H1 (cell line): ENCODE results near the gene C2CD4B. TPM values are rescaled to one million over a fixed set of nuclear protein-coding genes. Genes with fewer than 3 reads are reported as not detected.

ENCODE experiments used
- CTCF ChIA-PET: fragments of 300-600 bp; sonication (Branson Sonifier 250); formaldehyde crosslinking; loops from one replicate; lab custom pipeline; 2021; ENCODE audit not compliant: partially characterized antibody; lab: Charles Lee
- POLR2A ChIA-PET: fragments of 300-600 bp; sonication (Branson Sonifier 250); formaldehyde crosslinking; loops from one replicate; lab custom pipeline; 2021; ENCODE audit warnings: inconsistent platforms; ENCODE audit not compliant: partially characterized antibody; lab: Charles Lee
- DNase-seq, 2 experiments: peaks; one replicate each; pipeline versions ENCODE4 v3.0.0 to v3.0.0-alpha.2; 2010 to 2022; ENCODE audit warnings: low spot score in 2 of 2, low read depth in 1 of 2, mixed read lengths in 1 of 2
- FAIRE-seq: peaks from 2 replicates; lab custom pipeline; 2011; peaks lifted over from hg19 to GRCh38; lab: Jason Lieb, UNC
- H2AFZ ChIP-seq: 2 replicates; pipeline ENCODE4 v1.8.1; 2012; ENCODE audit warnings: low read length, inconsistent platforms
- H2AK5ac ChIP-seq: 2 replicates; pipeline ENCODE4 v1.6.1; 2013; ENCODE audit warnings: low read depth, low read length
- H2BK120ac ChIP-seq: replicated peaks from 2 replicates; pipeline ENCODE3; 2013; ENCODE audit warnings: low read depth, low read length, inconsistent platforms
- H2BK12ac ChIP-seq: 2 replicates; pipeline ENCODE4 v1.6.1; 2013; ENCODE audit warnings: low read depth, low read length
- H2BK15ac ChIP-seq: 2 replicates; pipeline ENCODE4 v1.6.1; 2013; ENCODE audit warnings: low read length
- H2BK20ac ChIP-seq: 2 replicates; pipeline ENCODE4 v1.6.1; 2013; ENCODE audit warnings: low read length
- H2BK5ac ChIP-seq: 2 replicates; pipeline ENCODE4 v1.6.1; 2013; ENCODE audit warnings: low read depth, low read length
- H3K14ac ChIP-seq: 2 replicates; pipeline ENCODE4 v1.6.1; 2013; ENCODE audit warnings: inconsistent platforms; ENCODE audit not compliant: insufficient read length
- H3K18ac ChIP-seq: 2 replicates; pipeline ENCODE4 v1.6.1; 2013; ENCODE audit warnings: low read length; ENCODE audit errors: extremely low read depth
- H3K23ac ChIP-seq: 2 replicates; pipeline ENCODE4 v1.6.1; 2013; ENCODE audit warnings: inconsistent platforms; ENCODE audit not compliant: insufficient read length
- H3K23me2 ChIP-seq: 2 replicates; pipeline ENCODE4 v1.6.1; 2013; ENCODE audit warnings: low read depth, low read length
- H3K27ac ChIP-seq: 2 replicates; pipeline ENCODE4 v1.6.1; 2011; ENCODE audit warnings: low read depth, low read length, inconsistent platforms
- H3K27me3 ChIP-seq, 4 experiments: replicated peaks in 1 of 4; 1 replicate in 1 of 4; 2 replicates in 3 of 4; pipeline versions ENCODE4 v1.6.1 to v1.8.1; 2011 to 2013; ENCODE audit warnings: low read length in 3 of 4, mild to moderate bottlenecking in 3 of 4, inconsistent platforms in 2 of 4, mixed read lengths in 2 of 4, moderate library complexity in 1 of 4; ENCODE audit not compliant: control insufficient read depth in 3 of 4, insufficient read depth in 3 of 4; ENCODE audit errors: extremely low read depth in 1 of 4
- H3K36me3 ChIP-seq, 4 experiments: 2 replicates each; pipeline versions ENCODE4 v1.6.1 to v1.8.1; 2011 to 2013; ENCODE audit warnings: mild to moderate bottlenecking in 4 of 4, low read length in 3 of 4, moderate library complexity in 2 of 4, control low read depth in 1 of 4, inconsistent platforms in 1 of 4; ENCODE audit not compliant: insufficient read depth in 4 of 4, control insufficient read depth in 2 of 4
- H3K4ac ChIP-seq: replicated peaks from 2 replicates; pipeline ENCODE3; 2013; ENCODE audit warnings: low read length, low read depth, mixed read lengths, inconsistent platforms; ENCODE audit not compliant: insufficient read length
- H3K4me1 ChIP-seq, 4 experiments: replicated peaks in 1 of 4; 1 replicate in 1 of 4; 2 replicates in 3 of 4; pipeline versions ENCODE4 v1.6.1 to v1.8.1; 2011 to 2013; ENCODE audit warnings: low read length in 3 of 4, inconsistent platforms in 2 of 4, mixed read lengths in 1 of 4; ENCODE audit not compliant: insufficient read depth in 4 of 4, control insufficient read depth in 3 of 4
- H3K4me2 ChIP-seq, 2 experiments: 2 replicates each; pipeline versions ENCODE4 v1.6.1 to v1.8.1; 2011 to 2013; ENCODE audit warnings: low read depth in 2 of 2, low read length in 2 of 2, control low read depth in 1 of 2, inconsistent platforms in 1 of 2, mild to moderate bottlenecking in 1 of 2; ENCODE audit not compliant: insufficient read depth in 1 of 2
- H3K4me3 ChIP-seq, 4 experiments: fragments of 200-600, 300-600 bp in 1 of 4; sonication (generic), shearing (Covaris generic), sonication (Bioruptor Twin) in 1 of 4; 2 replicates each; pipeline versions ENCODE4 v1.5.1 to v1.8.1; 2011 to 2016; ENCODE audit warnings: low read length in 4 of 4, low read depth in 3 of 4, control low read depth in 2 of 4, inconsistent platforms in 2 of 4, mild to moderate bottlenecking in 2 of 4, mixed read lengths in 1 of 4, moderate library complexity in 1 of 4; ENCODE audit not compliant: insufficient read depth in 2 of 4; ENCODE audit errors: extremely low read depth in 1 of 4
- H3K56ac ChIP-seq: replicated peaks from 2 replicates; pipeline ENCODE3; 2013; ENCODE audit warnings: low read depth, mild to moderate bottlenecking, mixed read lengths, low read length, inconsistent platforms; ENCODE audit not compliant: insufficient read length
- H3K79me1 ChIP-seq: 2 replicates; pipeline ENCODE4 v1.6.1; 2013; ENCODE audit warnings: low read depth, low read length, control low read depth
- H3K79me2 ChIP-seq, 2 experiments: 2 replicates each; pipeline versions ENCODE4 v1.6.1 to v1.8.1; 2012 to 2013; ENCODE audit warnings: low read length in 2 of 2, mild to moderate bottlenecking in 2 of 2, inconsistent platforms in 1 of 2; ENCODE audit not compliant: insufficient read depth in 2 of 2, control insufficient read depth in 1 of 2
- H3K9ac ChIP-seq, 4 experiments: replicated peaks in 1 of 4; 1 replicate in 1 of 4; 2 replicates in 3 of 4; pipeline versions ENCODE4 v1.6.1 to v1.8.1; 2011 to 2013; ENCODE audit warnings: low read depth in 3 of 4, low read length in 3 of 4, control low read depth in 2 of 4, mild to moderate bottlenecking in 2 of 4, moderate library complexity in 2 of 4, inconsistent platforms in 1 of 4; ENCODE audit errors: extremely low read depth in 1 of 4
- H3K9me3 ChIP-seq, 2 experiments: 2 replicates each; pipeline versions ENCODE4 v1.6.1 to v1.8.1; 2012 to 2013; ENCODE audit warnings: mild to moderate bottlenecking in 2 of 2, moderate library complexity in 2 of 2, control low read depth in 1 of 2, inconsistent platforms in 1 of 2, low read depth in 1 of 2, low read length in 1 of 2, mixed read lengths in 1 of 2; ENCODE audit not compliant: insufficient read depth in 2 of 2
- H4K20me1 ChIP-seq, 2 experiments: replicated peaks in 1 of 2; 2 replicates each; pipeline versions ENCODE3 to v1.8.1; 2011 to 2013; ENCODE audit warnings: inconsistent platforms in 2 of 2, low read length in 2 of 2, mild to moderate bottlenecking in 1 of 2; ENCODE audit not compliant: insufficient read depth in 2 of 2, control insufficient read depth in 1 of 2
- H4K5ac ChIP-seq: 2 replicates; pipeline ENCODE4 v1.6.1; 2013; ENCODE audit warnings: low read length, low read depth, mixed read lengths, inconsistent platforms; ENCODE audit not compliant: insufficient read length
- H4K8ac ChIP-seq: 2 replicates; pipeline ENCODE4 v1.8.0; 2013; ENCODE audit warnings: mild to moderate bottlenecking, moderate library complexity, low read length, inconsistent platforms; ENCODE audit not compliant: insufficient read depth; ENCODE audit errors: extremely low read depth
- H4K91ac ChIP-seq: replicated peaks from 2 replicates; pipeline ENCODE3; 2013; ENCODE audit warnings: low read length, mixed read lengths, inconsistent platforms; ENCODE audit not compliant: insufficient read length
- BCL11A ChIP-seq, 2 experiments: IDR thresholded peaks; one replicate each; pipeline ENCODE4 v1.6.1; 2011; ENCODE audit warnings: low read depth in 2 of 2, low read length in 2 of 2, mild to moderate bottlenecking in 2 of 2
- CBX5 ChIP-seq: fragments of 300-800, 300-1000 bp; sonication (generic); IDR thresholded peaks from 2 replicates; pipeline ENCODE4 v1.7.1; 2016; ENCODE audit warnings: antibody characterized with exemption, low read length, low read depth
- CHD2 ChIP-seq: IDR thresholded peaks from 2 replicates; pipeline ENCODE4 v1.6.1; 2012; ENCODE audit warnings: low read length, improper control_type of control experiment
- GABPA ChIP-seq: IDR thresholded peaks from 2 replicates; pipeline ENCODE4 v1.6.1; 2011; ENCODE audit warnings: mild to moderate bottlenecking, low read length, moderate library complexity, borderline replicate concordance; ENCODE audit not compliant: insufficient read depth
- GTF2F1 ChIP-seq: IDR thresholded peaks from 2 replicates; pipeline ENCODE4 v1.6.1; 2012; ENCODE audit warnings: low read depth, low read length, improper control_type of control experiment, borderline replicate concordance
- KDM4A ChIP-seq: IDR thresholded peaks from one replicate; pipeline ENCODE4 v1.7.1; 2012; ENCODE audit warnings: low read depth, mild to moderate bottlenecking, moderate library complexity, low read length, inconsistent platforms; ENCODE audit not compliant: severe bottlenecking
- MAFK ChIP-seq: IDR thresholded peaks from 2 replicates; pipeline ENCODE4 v1.6.1; 2012; ENCODE audit warnings: low read depth, mild to moderate bottlenecking, improper control_type of control experiment, low read length
- POLR2AphosphoS5 ChIP-seq: IDR thresholded peaks from 2 replicates; pipeline ENCODE4 v1.6.1; 2011; ENCODE audit warnings: low read depth, low read length
- RXRA ChIP-seq: IDR thresholded peaks from 2 replicates; pipeline ENCODE4 v1.6.1; 2011; ENCODE audit warnings: low read depth, mild to moderate bottlenecking, low read length, moderate library complexity; ENCODE audit not compliant: insufficient read depth
- SP2 ChIP-seq: IDR thresholded peaks from 2 replicates; pipeline ENCODE4 v1.6.1; 2012; ENCODE audit warnings: mild to moderate bottlenecking, low read length, inconsistent platforms
- SP4 ChIP-seq: IDR thresholded peaks from 2 replicates; pipeline ENCODE4 v1.6.1; 2012; ENCODE audit warnings: low read length, inconsistent platforms
- TAF1 ChIP-seq: IDR thresholded peaks from 2 replicates; pipeline ENCODE4 v1.6.1; 2011; ENCODE audit warnings: mild to moderate bottlenecking, low read depth, low read length
- TCF12 ChIP-seq: IDR thresholded peaks from 2 replicates; pipeline ENCODE4 v1.6.1; 2011; ENCODE audit warnings: low read depth, mild to moderate bottlenecking, low read length
- ZNF274 ChIP-seq: IDR thresholded peaks from 2 replicates; pipeline ENCODE4 v1.7.0; 2012; ENCODE audit warnings: low read length, borderline replicate concordance; ENCODE audit errors: extremely low read depth
- WGBS, 2 experiments: shearing (Covaris generic) in 1 of 2; methylation state at CpG; one replicate each; pipeline versions ENCODE4 v1.1.6 to v1.1.7; 2013 to 2015; ENCODE audit warnings: low lambda C conversion rate in 2 of 2, mixed read lengths in 2 of 2, inconsistent platforms in 1 of 2, low coverage in 1 of 2, missing lambda C conversion rate in 1 of 2; ENCODE audit not compliant: insufficient replicate concordance in 2 of 2, insufficient coverage in 1 of 2, insufficient read length in 1 of 2; ENCODE audit errors: extremely low coverage in 1 of 2, missing lambda C conversion rate in 1 of 2; 5-methylcytosine and 5-hydroxymethylcytosine counted together
- polyA plus RNA-seq, 7 experiments: library from polyadenylated mRNA; depleted of rRNA in 3 of 7; stranded (reverse) in 5 of 7; unstranded in 2 of 7; fragments of >200 nt in 5 of 7; fragments of 200-250 nt in 2 of 7; gene quantifications; 1 replicate in 5 of 7; 2 replicates in 1 of 7; 4 replicates in 1 of 7; pipeline versions ENCODE4 v1.2.1 to v1.2.3, GENCODE V29; 2011 to 2013; ENCODE audit warnings: missing spikeins in 2 of 7, mixed read lengths in 2 of 7
- total RNA-seq: library from RNA; stranded (reverse); fragmentation: NEBNext Ultra II Directional; extraction: Animal tissue kit (Norgen Biotek cat#: 25700); gene quantifications from 2 replicates; pipeline ENCODE4 v1.2.1, GENCODE V29; 2021

C2CD4B gene
- total and polyA plus RNA-seq, 2 of the 8 experiments (the other 6 are each of a cell fraction or from before 2014, with no cell fraction given) = 0.12 to 0.73 TPM

GRCh38 chr15:62124176-62124972 lies 40.7 kb downstream of the C2CD4B start:
- DNase-seq = no peak
- FAIRE-seq = no peak
- Histone ChIP-seq H2AK5ac (no peak overlapping the region), H2BK15ac (no peak overlapping the region), H4K8ac (no peak overlapping the region), H3K9me3 (peaks cover 0 to 7% of the 10 kb centered on the region in 2 experiments; a peak in 2 of 4 replicates), H3K4me1 (peaks cover 0 to under 1% (median 0%) of the 10 kb centered on the region in 4 experiments; a peak in 1 of 7 replicates), H3K79me2 (no peaks in the 10 kb centered on the region), H3K79me1 (no peaks in the 10 kb centered on the region), H3K4me2 (no peak overlapping the region), H4K20me1 (no peaks in the 10 kb centered on the region), H3K27ac (no peak overlapping the region), H4K5ac (no peak overlapping the region), H2BK20ac (no peak overlapping the region), H3K27me3 (peaks cover 0 to 1% (median 0%) of the 10 kb centered on the region in 4 experiments; a peak in 1 of 7 replicates), H3K36me3 (no peaks in the 10 kb centered on the region), H3K56ac (no peak overlapping the region), H3K18ac (no peak overlapping the region), H3K23ac (no peak overlapping the region), H2BK12ac (no peak overlapping the region), H2BK120ac (no peak overlapping the region), H3K9ac (no peak overlapping the region), H3K14ac (no peak overlapping the region), H2AFZ (no peak overlapping the region), H3K4ac (no peak overlapping the region), H3K23me2 (no peaks in the 10 kb centered on the region), H2BK5ac (no peak overlapping the region), H3K4me3 (no peak overlapping the region), H4K91ac (no peak overlapping the region)
- CTCF ChIA-PET = interaction anchor here (1.5 kb wide), 2 partner anchors 13 to 130 kb away, joined by 5 to 11 read pairs; no protein-coding TSS in a partner anchor
- WGBS, 2 experiments = 89% methylated on average over 6 of the region's 6 CpGs; no CpG with 5 or more reads in 1 of the 2 experiments
- POLR2A ChIA-PET = no interaction called here
- no peak for TF ChIP-seq KDM4A
- TF ChIP-seq ZNF274 = no peak
- TF ChIP-seq RXRA = no peak
- no peak for TF ChIP-seq TCF12
- TF ChIP-seq SP2 = no peak
- TF ChIP-seq TAF1 = no peak
- no peak for TF ChIP-seq BCL11A (IDR thresholded peaks at IDR 0.05; ENCODE audit: low read depth in 2 of 2, low read length in 2 of 2)
- TF ChIP-seq SP4 = no peak
- TF ChIP-seq CBX5 = no peak
- TF ChIP-seq CHD2 = no peak
- TF ChIP-seq MAFK = no peak
- no peak for TF ChIP-seq GABPA
- TF ChIP-seq GTF2F1 = no peak
- TF ChIP-seq POLR2AphosphoS5 = no peak
